SU-DHL-6 (cell line): ENCODE data around the gene TPI1.
"Not testable (repeated sequence)": the region's sequence is repeated elsewhere in the genome, so short reads cannot be mapped to it uniquely, and the experiment has no call there.

Experiments used
- H2AFZ ChIP-seq: fragments of 200-600 bp; sonication (generic); 2 replicates; pipeline ENCODE4 v1.6.1; 2014; ENCODE audit warnings: low read depth, mild to moderate bottlenecking, moderate library complexity, mixed read lengths, antibody characterized with exemption, low read length; ENCODE audit not compliant: severe bottlenecking
- H3F3A ChIP-seq: fragments of 200-600 bp; shearing (Covaris generic); 2 replicates; pipeline ENCODE4 v1.6.0; 2016; ENCODE audit warnings: antibody characterized with exemption, mild to moderate bottlenecking; ENCODE audit not compliant: insufficient read depth
- H3K27ac ChIP-seq: fragments of 200-600 bp; sonication (generic); 2 replicates; pipeline ENCODE4 v1.5.1; 2016; ENCODE audit warnings: low read depth, mild to moderate bottlenecking, low read length, moderate library complexity, mixed read lengths
- H3K27me3 ChIP-seq: fragments of 200-600 bp; sonication (generic), shearing (Covaris generic); 2 replicates; pipeline ENCODE4 v1.6.0; 2014; ENCODE audit warnings: mild to moderate bottlenecking, low read length
- H3K36me3 ChIP-seq: fragments of 200-600 bp; sonication (generic); 2 replicates; pipeline ENCODE4 v1.6.1; 2014; ENCODE audit warnings: mild to moderate bottlenecking, low read length, mixed read lengths
- H3K4me2 ChIP-seq: fragments of 300-600, 200-600 bp; shearing (Covaris generic), sonication (generic); 2 replicates; pipeline ENCODE4 v1.6.0; 2014; ENCODE audit warnings: low read length, low read depth, mild to moderate bottlenecking; ENCODE audit not compliant: poor library complexity, severe bottlenecking
- H3K4me3 ChIP-seq: fragments of 200-600 bp; sonication (generic); 2 replicates; pipeline ENCODE4 v1.5.1; 2014; ENCODE audit warnings: antibody characterized with exemption, low read length, mild to moderate bottlenecking, mixed read lengths; ENCODE audit not compliant: insufficient read depth, poor library complexity, severe bottlenecking
- H3K79me2 ChIP-seq: fragments of 200-600 bp; sonication (generic); 2 replicates; pipeline ENCODE4 v1.6.1; 2014; ENCODE audit warnings: mild to moderate bottlenecking, low read length, moderate library complexity; ENCODE audit not compliant: insufficient read depth
- H3K9ac ChIP-seq: fragments of 200-600 bp; sonication (generic); 2 replicates; pipeline ENCODE4 v1.7.0; 2014; ENCODE audit warnings: mild to moderate bottlenecking, low read length
- H3K9me2 ChIP-seq: fragments of 200-600 bp; sonication (generic); replicated peaks from 2 replicates; pipeline ENCODE4 v1.6.1; 2014; ENCODE audit warnings: low read length; ENCODE audit not compliant: insufficient read depth
- H3K9me3 ChIP-seq: fragments of 200-600 bp; sonication (generic); 2 replicates; pipeline ENCODE4 v1.6.1; 2014; ENCODE audit warnings: low read length, mixed read lengths; ENCODE audit not compliant: insufficient read depth
- H4K20me1 ChIP-seq: fragments of 200-600 bp; sonication (generic); 2 replicates; pipeline ENCODE4 v1.6.1; 2014; ENCODE audit warnings: low read depth, mild to moderate bottlenecking, antibody characterized with exemption, low read length, moderate library complexity, mixed read lengths
- EZH2phosphoT487 ChIP-seq: fragments of 200-600 bp; sonication (generic), shearing (Covaris generic); conservative IDR thresholded peaks from 2 replicates; pipeline ENCODE4 v1.6.1; 2018; ENCODE audit warnings: mild to moderate bottlenecking, antibody characterized with exemption, low read length, moderate library complexity, mixed read lengths
- TF ChIP-seq, protein P1 (sequence below): fragments of 200-600 bp; sonication (generic); IDR thresholded peaks from one replicate; pipeline ENCODE4 v1.5.1; 2017; ENCODE audit warnings: antibody characterized with exemption, mild to moderate bottlenecking, low read length, moderate library complexity; ENCODE audit not compliant: insufficient read depth, poor library complexity, severe bottlenecking

Gene TPI1

GRCh38 chr12:6890789-6891645 lies 23.7 kb downstream of the TPI1 start:
- Histone ChIP-seq H3K4me3 (peak overlapping the region; percentile 56), H3K36me3 (no peaks in the 10 kb centered on the region), H3K79me2 (no peaks in the 10 kb centered on the region), H4K20me1 (no peaks in the 10 kb centered on the region), H3K27ac (peak overlapping the region; percentile 78), H2AFZ (peak overlapping the region; percentile 94), H3K4me2 (peak overlapping the region; percentile 92), H3F3A (peaks cover 12% of the 10 kb centered on the region), H3K9me2 (no peaks in the 10 kb centered on the region), H3K27me3 (no peaks in the 10 kb centered on the region), H3K9me3 (no peaks in the 10 kb centered on the region), H3K9ac (peak overlapping the region; percentile 74)
- no peak for TF ChIP-seq EZH2phosphoT487
- TF ChIP-seq, protein P1, sequence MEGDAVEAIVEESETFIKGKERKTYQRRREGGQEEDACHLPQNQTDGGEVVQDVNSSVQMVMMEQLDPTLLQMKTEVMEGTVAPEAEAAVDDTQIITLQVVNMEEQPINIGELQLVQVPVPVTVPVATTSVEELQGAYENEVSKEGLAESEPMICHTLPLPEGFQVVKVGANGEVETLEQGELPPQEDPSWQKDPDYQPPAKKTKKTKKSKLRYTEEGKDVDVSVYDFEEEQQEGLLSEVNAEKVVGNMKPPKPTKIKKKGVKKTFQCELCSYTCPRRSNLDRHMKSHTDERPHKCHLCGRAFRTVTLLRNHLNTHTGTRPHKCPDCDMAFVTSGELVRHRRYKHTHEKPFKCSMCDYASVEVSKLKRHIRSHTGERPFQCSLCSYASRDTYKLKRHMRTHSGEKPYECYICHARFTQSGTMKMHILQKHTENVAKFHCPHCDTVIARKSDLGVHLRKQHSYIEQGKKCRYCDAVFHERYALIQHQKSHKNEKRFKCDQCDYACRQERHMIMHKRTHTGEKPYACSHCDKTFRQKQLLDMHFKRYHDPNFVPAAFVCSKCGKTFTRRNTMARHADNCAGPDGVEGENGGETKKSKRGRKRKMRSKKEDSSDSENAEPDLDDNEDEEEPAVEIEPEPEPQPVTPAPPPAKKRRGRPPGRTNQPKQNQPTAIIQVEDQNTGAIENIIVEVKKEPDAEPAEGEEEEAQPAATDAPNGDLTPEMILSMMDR = peak; percentile 83

- H3K4me3 ChIP-seq = peak overlapping the region; percentile 56
- TF ChIP-seq EZH2phosphoT487 = no peak
- TF ChIP-seq, protein P1 = no peak
- H3K9ac ChIP-seq = peak overlapping the region; percentile 74
- no peaks in the 10 kb centered on the region for H3K9me3 ChIP-seq
- peak overlapping the region; percentile 76 for H3K4me2 ChIP-seq
- H3K79me2 ChIP-seq = no peaks in the 10 kb centered on the region
- H4K20me1 ChIP-seq = no peaks in the 10 kb centered on the region
- no peaks in the 10 kb centered on the region for H3K9me2 ChIP-seq
- no peaks in the 10 kb centered on the region for H3K36me3 ChIP-seq
- H2AFZ ChIP-seq = peak overlapping the region; percentile 94
- no peaks in the 10 kb centered on the region for H3K27me3 ChIP-seq
- peaks cover 12% of the 10 kb centered on the region for H3F3A ChIP-seq
- peak overlapping the region; percentile 64 for H3K27ac ChIP-seq
Observed at GRCh38 chr12:6891646-6892001, 24.3 kb downstream of the TPI1 start.

GRCh38 chr12:6892683-6893082 lies 25.4 kb downstream of the TPI1 start:
- not testable (repeated sequence) for H3K4me3 ChIP-seq, H3K4me2 ChIP-seq, H3K9ac ChIP-seq

GRCh38 chr12:6894321-6894720 lies 27.0 kb downstream of the TPI1 start:
- no peak overlapping the region for H3K27ac ChIP-seq
- no peak overlapping the region for H3K4me3 ChIP-seq
- TF ChIP-seq, protein P1 = no peak
- no peak for TF ChIP-seq EZH2phosphoT487
- no peaks in the 10 kb centered on the region for H3K27me3 ChIP-seq
- H4K20me1 ChIP-seq = no peaks in the 10 kb centered on the region
- no peak overlapping the region for H3K4me2 ChIP-seq
- no peaks in the 10 kb centered on the region for H3K9me3 ChIP-seq
- H3K36me3 ChIP-seq = no peaks in the 10 kb centered on the region
- H3K9ac ChIP-seq = no peak overlapping the region
- H3F3A ChIP-seq = peaks cover 4% of the 10 kb centered on the region; the same call in 1 of the 2 replicates
- H3K9me2 ChIP-seq = no peaks in the 10 kb centered on the region
- H3K79me2 ChIP-seq = no peaks in the 10 kb centered on the region
- H2AFZ ChIP-seq = no peak overlapping the region

More at GRCh38 chr12:6892683-6893082, 25.4 kb downstream of the TPI1 start:
- not testable (repeated sequence) for H2AFZ ChIP-seq, H3K27me3 ChIP-seq, H3K27ac ChIP-seq, H3K36me3 ChIP-seq, H3K79me2 ChIP-seq, H3K9me3 ChIP-seq, H4K20me1 ChIP-seq, H3K9me2 ChIP-seq
- H3F3A ChIP-seq = peaks cover 12% of the 10 kb centered on the region
